KOPT-K1 (cell line): ENCODE results near the gene AFF1.

Experiments
- H3K27ac ChIP-seq: fragments of 200-600 bp; sonication (generic); 2 replicates; pipeline ENCODE4 v1.5.1; 2016; ENCODE audit warnings: antibody characterized with exemption, mild to moderate bottlenecking, low read depth, low read length; ENCODE audit not compliant: poor library complexity, severe bottlenecking
- H3K36me3 ChIP-seq: fragments of 200-600 bp; sonication (generic); 2 replicates; pipeline ENCODE4 v1.5.1; 2017; ENCODE audit warnings: antibody characterized with exemption, mild to moderate bottlenecking, low read length, moderate library complexity; ENCODE audit not compliant: insufficient read depth
- H3K9me3 ChIP-seq: fragments of 200-600 bp; sonication (generic); 2 replicates; pipeline ENCODE4 v1.5.1; 2017; ENCODE audit warnings: antibody characterized with exemption, low read length, mild to moderate bottlenecking; ENCODE audit not compliant: insufficient read depth, poor library complexity, severe bottlenecking

Gene AFF1

DNA sequence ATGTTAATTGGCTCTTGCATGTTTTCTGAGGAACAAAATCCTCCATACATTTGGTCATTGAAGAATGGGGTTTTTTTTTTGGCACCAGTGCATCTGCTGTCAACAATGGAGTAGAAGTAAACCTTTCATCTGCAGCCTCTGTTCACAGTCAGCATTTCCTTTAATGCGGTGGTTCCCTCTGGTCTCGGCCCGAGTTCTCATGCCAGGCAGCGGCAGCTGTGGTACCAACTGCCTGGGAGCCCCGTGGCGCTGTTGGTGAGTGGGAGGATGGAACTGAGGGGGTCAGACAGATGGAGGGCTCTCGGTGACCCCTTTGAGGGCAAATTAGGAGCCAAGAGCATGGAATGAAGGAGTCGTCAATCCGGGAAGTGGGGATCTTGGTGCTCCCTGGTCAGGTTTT, 114.7 kb downstream of the AFF1 start:
- Histone ChIP-seq H3K27ac (no peak overlapping the region), H3K9me3 (no peaks in the 10 kb centered on the region), H3K36me3 (peaks cover 59% of the 10 kb centered on the region)

DNA sequence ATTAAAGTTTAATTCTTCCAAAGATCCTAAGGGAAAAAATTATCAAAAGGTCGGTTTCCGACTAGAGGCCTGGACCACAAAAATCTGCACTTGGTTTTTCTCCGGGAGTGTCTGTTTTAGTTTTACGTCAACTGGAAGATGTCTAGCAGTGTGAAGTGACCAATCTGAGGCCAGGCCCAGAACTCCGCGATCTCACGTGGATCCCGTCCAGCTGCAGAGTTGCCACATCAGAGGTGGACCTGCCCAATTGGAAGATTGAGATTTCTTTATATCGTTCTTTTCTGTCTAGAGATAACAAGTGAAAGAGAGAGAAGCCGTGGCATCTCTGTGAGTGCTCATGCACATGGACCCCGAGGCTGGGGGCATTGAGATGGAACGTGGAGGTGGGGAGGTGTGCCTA, 115.8 kb downstream of the AFF1 start:
- H3K27ac ChIP-seq, result no peak overlapping the region
- peaks cover 59% of the 10 kb centered on the region for H3K36me3 ChIP-seq
- no peaks in the 10 kb centered on the region for H3K9me3 ChIP-seq

DNA sequence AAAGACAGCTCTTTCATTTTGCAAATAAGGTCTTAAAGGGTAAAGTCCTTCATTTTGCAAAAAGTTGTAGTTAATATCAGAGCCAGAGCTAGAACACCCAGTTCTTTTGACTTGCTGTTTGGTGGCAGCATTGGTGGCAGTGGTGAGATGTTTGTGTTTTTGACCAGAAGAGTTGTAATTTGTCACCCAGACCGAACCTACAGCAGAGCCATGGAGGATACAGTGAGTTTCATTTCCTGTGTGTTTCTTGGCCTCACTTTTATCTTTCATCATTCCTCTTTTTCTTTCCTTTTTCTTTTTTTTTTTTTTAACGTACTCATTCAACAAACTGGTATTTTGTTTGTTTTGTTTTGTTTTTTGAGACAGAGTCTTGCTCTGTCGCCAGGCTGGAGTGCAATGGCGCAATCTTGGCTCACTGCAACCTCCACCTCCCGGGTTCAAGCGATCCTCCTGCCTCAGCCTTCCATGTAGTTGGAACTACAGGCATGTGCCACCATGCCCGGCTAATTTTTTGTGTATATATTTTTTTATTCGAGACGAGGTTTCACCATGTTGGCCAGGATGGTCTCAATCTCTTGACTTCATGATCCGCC, 116.4 kb downstream of the AFF1 start:
- H3K9me3 ChIP-seq, result no peaks in the 10 kb centered on the region
- H3K36me3 ChIP-seq, result peaks cover 53% of the 10 kb centered on the region
- H3K27ac ChIP-seq, result no peak overlapping the region

DNA sequence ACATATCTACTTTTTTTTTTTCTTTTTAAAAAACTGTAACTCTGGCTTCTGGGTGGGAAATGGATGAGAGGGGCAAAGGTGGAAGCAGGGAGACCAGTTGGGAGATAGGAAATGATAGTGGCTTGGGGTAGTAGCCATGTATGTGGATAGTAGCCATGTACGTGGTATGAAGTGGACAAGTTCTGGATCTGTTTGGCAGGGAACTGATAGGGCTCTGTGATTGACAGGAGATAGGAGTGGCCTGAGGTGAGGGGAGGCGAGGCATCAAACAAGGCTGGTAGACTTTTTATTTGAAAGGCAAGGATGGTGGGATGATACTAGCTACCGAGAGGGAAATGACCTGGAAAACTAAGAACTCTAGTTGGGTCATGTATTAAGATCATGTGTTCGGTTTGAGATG, 117.8 kb downstream of the AFF1 start:
- no peaks in the 10 kb centered on the region for H3K9me3 ChIP-seq
- H3K27ac ChIP-seq, result no peak overlapping the region
- H3K36me3 ChIP-seq, result peaks cover 39% of the 10 kb centered on the region

DNA sequence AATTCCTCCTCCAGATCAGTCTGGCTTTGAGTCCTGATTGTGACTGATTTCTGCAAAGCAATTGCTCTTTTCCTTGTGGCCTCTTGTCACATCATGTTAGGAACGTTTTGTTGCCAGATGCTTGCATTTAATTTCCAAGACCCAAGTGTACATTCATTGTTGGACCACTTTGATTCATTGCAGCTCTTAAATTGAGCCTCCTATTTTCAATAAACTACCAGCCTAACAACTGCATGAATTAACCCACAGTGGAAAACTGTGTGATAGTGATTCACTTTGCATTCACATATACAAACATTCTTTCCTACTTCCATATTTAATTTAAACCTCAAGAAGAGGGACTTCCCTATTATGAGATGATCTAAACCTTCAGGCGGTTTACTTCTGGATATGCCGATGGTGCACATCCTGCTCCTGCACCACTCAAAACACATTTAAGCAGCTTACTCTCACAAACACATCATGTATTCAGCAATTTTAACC, 118.4 kb downstream of the AFF1 start:
- H3K27ac ChIP-seq, result no peak overlapping the region
- H3K9me3 ChIP-seq, result no peaks in the 10 kb centered on the region
- H3K36me3 ChIP-seq, result peaks cover 34% of the 10 kb centered on the region

DNA sequence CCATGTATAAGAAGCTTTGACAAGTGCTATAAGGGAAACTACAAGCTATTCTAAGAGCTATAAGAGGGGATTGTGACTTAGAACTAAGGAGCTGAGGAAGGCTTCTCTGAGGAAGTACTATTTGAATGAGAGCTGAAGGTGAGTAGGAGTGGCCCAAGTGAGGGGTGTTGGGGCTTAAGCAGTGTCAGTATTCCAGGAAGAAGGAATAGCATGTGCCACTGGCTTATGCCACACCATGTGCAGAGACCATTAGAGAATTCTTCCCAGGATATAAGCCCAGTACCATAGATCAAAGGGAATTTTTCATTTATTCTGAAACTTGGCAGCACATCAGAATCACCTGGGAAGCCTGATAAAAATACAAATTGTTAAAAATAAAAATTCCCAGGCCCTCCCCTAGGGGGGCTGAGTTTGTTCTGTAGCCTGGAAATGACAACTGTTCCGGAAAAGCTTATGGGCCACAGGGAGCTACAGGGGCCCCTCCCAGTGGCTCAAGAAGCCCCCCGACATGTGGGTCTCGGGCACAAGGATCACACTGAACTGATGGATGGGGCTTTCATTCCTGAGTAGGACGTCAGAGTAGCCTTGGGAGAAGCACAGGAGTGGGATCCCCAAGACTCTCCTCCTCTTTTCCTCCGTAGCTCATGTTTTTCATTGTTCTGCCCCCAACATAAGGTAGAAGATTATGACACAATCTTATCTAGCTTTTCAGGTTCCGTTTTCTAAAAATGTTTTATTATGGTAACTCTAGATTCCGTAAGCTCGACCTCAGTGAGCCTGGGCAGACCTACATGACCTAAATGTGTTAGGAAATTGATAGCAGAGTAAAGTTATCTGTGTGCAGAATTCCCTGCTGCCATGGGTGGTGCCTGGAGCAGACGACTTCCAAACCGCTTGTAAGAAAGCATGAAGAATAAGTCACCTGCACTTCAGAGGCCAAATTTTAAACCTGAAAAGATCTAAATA, 119.3 kb downstream of the AFF1 start:
- H3K9me3 ChIP-seq, result no peaks in the 10 kb centered on the region
- H3K27ac ChIP-seq, result no peak overlapping the region
- H3K36me3 ChIP-seq, result peaks cover 30% of the 10 kb centered on the region

DNA sequence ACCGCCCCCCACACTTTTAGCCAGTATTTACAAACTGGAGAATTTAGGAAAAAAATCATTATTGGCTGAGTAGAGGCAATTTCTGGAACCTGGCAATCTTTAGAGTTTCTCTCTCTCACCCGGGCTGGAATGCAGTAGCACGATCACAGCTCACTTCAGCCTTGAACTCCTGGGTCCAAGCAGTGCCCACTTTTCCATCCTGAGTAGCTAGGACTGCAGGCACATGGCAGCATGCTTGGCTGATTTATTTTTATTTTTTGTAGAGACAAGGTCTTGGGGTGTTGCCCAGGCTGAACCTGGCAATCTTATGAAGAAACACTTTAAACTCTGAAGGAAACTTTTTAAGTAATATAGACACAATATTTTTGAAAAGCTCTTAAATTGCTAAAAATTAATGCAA, 120.1 kb downstream of the AFF1 start:
- Histone ChIP-seq H3K9me3 (no peaks in the 10 kb centered on the region), H3K27ac (no peak overlapping the region), H3K36me3 (peaks cover 37% of the 10 kb centered on the region)

DNA sequence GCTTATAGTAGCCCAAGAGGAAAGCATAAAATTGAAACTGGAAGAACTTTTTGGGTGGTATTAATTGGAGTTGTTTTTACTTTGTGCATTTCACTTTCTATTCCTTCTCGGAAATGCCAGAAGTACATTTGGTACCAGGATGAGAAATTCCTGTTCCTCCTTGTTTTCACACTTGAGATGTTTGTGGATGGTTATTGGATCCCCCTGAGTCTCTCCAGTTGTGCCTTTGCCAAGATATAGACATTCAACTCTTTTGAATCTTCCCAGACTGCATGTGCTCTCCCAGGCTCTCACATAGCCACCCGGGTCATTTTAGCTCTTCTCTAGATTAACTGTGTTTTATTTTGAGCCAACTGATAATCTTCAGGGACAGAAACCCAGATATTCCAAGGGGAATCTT, 120.5 kb downstream of the AFF1 start:
- Histone ChIP-seq H3K36me3 (peaks cover 41% of the 10 kb centered on the region), H3K27ac (no peak overlapping the region), H3K9me3 (no peaks in the 10 kb centered on the region)

DNA sequence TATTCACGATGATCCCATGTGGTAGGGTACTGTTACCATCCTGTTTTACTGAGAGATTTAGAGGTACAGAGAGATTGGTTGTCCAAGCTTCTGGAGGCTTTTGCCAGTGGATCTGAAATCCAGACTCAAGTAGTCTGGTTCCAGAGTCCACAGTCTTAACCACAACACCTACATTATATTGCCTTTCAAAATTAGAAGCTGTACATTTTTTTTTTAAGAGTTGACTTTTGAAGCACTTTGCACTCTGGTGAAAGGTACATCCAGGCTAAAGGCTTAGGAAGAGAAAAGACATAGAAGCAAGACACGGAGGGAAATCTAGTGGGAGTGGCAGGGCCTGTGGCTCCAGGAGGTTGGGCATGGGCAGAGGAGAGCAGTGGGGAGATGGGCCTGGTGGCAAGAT, 122.1 kb downstream of the AFF1 start:
- no peak overlapping the region for H3K27ac ChIP-seq

DNA sequence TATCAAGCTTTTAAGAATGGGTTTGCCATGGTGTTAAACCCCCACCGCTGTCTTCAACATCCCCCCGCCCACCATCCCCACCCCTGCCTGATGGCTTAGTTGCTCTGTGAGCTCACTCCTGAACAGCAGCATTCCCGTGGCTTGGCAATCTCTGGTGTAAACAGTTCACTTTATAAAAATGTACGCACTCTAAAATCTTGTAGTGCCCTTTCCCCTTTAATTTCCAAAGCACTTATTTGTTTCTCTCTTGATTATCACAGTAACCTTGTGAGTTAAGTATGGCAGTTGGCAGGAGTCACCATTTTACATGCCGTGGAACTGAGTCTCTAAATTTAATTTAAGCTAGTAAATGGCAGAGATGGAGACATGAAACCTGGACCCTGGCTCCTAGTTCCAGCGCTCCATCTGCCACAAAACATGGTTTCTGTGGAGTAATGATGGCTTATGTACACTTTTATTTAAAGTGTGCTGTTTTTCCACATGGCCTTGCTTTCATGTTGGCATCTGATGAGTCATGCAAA, 123.1 kb downstream of the AFF1 start:
- Histone ChIP-seq H3K9me3 (no peaks in the 10 kb centered on the region), H3K27ac (no peak overlapping the region), H3K36me3 (peaks cover 44% of the 10 kb centered on the region)

More for the DNA sequence above, 122.1 kb downstream of the AFF1 start:
- Histone ChIP-seq H3K9me3 (no peaks in the 10 kb centered on the region), H3K36me3 (peaks cover 46% of the 10 kb centered on the region)

DNA sequence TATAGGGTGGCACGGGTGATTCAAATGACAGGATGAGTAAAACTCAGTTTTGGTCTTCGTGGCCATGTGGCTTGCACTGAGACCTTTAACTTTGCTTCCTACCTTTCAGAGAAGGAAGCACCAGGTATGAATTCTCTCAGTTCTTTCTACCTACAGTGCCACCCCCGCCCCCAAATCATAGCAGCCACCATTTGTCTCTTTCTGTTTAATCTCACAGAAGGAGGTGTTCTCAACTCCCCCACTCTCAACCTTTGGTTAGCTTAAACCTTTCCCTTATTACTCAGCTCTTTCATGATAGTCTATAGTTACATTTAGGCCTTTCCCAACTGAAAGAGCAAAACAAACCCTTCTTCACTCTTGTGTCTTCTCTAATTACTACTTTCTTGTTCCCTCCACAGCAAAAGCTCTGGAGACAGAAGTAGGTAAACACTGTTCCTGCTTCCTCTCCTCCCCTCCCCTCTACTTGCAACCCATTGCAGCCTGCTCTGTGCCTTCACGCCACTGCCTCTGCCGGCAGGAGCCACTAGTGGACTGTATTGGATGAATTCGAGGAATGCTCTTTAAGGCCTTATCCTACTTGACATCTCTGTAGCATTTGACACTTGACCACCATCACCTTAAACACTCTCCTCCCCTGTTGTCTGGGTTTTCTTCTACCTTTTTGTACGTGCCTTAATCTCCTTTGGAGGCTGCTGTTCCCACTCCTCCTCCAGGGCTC, 123.7 kb downstream of the AFF1 start:
- no peak overlapping the region for H3K27ac ChIP-seq
- H3K36me3 ChIP-seq, result peaks cover 38% of the 10 kb centered on the region
- H3K9me3 ChIP-seq, result no peaks in the 10 kb centered on the region

DNA sequence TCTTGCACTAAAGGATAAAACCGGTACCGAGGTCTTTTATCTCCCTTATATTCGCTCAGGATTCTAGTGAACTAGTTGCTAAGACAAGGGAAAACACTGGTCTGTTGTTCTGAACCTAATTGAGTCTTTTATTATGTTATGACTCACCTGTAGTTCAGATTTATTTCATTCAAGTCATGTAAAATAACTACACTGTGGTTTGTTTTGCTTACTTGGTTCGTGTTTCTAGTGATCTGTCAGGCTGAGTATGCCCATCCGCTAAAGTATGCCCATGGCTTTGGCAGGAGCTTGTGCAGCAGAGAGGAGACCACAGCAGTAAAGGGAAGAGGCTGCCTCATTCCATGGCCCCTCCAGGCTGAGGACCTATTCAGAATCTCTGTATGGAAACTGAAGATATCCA, 126.1 kb downstream of the AFF1 start:
- H3K36me3 ChIP-seq, result peaks cover 33% of the 10 kb centered on the region
- H3K27ac ChIP-seq, result no peak overlapping the region
- H3K9me3 ChIP-seq, result no peaks in the 10 kb centered on the region

DNA sequence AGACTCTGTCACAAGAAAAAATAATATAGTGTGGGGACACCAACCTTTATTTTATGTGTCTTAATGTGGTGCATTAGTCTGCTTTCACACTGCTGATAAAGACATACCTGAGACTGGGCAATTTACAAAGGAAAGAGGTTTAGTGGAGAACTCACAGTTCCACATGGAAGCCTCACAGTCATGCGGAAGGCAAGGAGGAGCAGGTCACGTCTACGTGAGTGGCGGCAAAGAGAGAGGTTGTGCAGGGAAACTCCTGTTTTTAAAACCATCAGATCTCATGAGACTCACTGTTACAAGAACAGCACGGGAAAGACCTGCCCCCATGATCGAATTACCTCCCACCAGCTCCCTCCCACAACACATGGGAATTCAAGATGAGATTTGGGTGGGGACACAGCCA, 130.2 kb downstream of the AFF1 start:
- Histone ChIP-seq H3K9me3 (no peaks in the 10 kb centered on the region), H3K27ac (no peak overlapping the region), H3K36me3 (peaks cover 28% of the 10 kb centered on the region)

DNA sequence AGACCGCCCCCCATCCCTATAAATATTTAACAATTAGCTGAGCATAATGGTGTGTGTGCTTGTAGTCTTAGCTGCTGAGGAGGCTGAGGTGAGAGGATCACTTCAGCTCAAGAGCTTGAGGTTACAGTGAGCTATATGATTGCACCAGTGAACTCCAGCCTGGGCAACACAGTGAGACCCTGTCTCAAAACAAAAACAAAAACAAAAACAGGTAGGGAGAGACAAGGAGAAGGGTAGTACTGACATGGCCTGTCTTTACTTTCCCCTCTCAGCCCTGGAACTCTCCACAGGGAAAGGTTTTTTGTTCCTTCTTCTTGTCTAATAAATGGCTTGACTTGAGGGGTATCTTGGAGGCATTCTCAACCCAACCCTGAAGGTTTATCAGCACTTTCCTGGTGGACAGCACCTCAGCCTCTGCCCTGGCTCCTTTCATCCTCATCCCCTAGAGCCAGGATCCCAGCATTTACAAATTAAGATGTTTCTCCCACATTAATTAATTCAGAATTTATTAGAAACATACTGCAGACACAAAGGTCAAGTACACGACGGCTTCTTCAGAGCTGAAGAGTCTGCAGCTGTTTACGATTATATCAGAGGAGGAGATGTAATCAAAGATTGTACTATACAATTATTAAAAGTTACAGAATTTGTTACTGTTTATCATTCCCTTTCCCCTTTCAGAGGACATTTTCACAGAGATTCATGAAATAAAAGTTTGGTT, 131.8 kb downstream of the AFF1 start:
- Histone ChIP-seq H3K9me3 (no peaks in the 10 kb centered on the region), H3K27ac (no peak overlapping the region), H3K36me3 (peaks cover 17% of the 10 kb centered on the region)
